Lower leg skin (tissue), 4 donors: ENCODE results near the gene NT5DC2. TPM values are rescaled to one million over a fixed set of nuclear protein-coding genes. Genes with fewer than 3 reads are reported as not detected.

ENCODE experiments used
- DNase-seq, 2 donors: peaks; one replicate each; pipeline ENCODE4 v3.0.0-alpha.2; 2019; ENCODE audit warnings: low spot score in 2 of 2
- H3K4me3 ChIP-seq: fragments of 200-600 bp; sonication (generic); 2 replicates; pipeline ENCODE4 v1.5.1; 2017; ENCODE audit warnings: mild to moderate bottlenecking, low read depth; ENCODE audit not compliant: poor library complexity, severe bottlenecking
- CTCF ChIP-seq, 3 donors: fragments of 450-650 bp; IDR thresholded peaks; one replicate each; pipeline ENCODE4 v1.5.1; 2016; ENCODE audit warnings: antibody characterized with exemption in 3 of 3, mild to moderate bottlenecking in 3 of 3, moderate library complexity in 2 of 3
- POLR2A ChIP-seq, 2 donors: fragments of 450-650 bp; IDR thresholded peaks; one replicate each; pipeline ENCODE4 v1.6.1; 2016 to 2017; ENCODE audit warnings: antibody characterized with exemption in 2 of 2, mild to moderate bottlenecking in 1 of 2, moderate library complexity in 1 of 2
- WGBS, 2 donors: methylation state at CpG; one replicate each; pipeline ENCODE4 v1.1.5; 2018; 5-methylcytosine and 5-hydroxymethylcytosine counted together
- intact Hi-C: fragments of 100-400 bp; cut with DNase I; formaldehyde crosslinking; loops from one replicate; pipeline ENCODE4 v1.15.0; 2023; ENCODE audit warnings: low total_unique reads
- total RNA-seq, 4 donors: library from RNA; depleted of rRNA; stranded (reverse); fragments of >200 nt; gene quantifications; one replicate each; pipeline ENCODE4 v1.1.0, GENCODE V29; 2016

Gene NT5DC2
- total RNA-seq, 4 donors from 2014 or later: 40.3 to 61.4 (median 48.0) TPM

DNA sequence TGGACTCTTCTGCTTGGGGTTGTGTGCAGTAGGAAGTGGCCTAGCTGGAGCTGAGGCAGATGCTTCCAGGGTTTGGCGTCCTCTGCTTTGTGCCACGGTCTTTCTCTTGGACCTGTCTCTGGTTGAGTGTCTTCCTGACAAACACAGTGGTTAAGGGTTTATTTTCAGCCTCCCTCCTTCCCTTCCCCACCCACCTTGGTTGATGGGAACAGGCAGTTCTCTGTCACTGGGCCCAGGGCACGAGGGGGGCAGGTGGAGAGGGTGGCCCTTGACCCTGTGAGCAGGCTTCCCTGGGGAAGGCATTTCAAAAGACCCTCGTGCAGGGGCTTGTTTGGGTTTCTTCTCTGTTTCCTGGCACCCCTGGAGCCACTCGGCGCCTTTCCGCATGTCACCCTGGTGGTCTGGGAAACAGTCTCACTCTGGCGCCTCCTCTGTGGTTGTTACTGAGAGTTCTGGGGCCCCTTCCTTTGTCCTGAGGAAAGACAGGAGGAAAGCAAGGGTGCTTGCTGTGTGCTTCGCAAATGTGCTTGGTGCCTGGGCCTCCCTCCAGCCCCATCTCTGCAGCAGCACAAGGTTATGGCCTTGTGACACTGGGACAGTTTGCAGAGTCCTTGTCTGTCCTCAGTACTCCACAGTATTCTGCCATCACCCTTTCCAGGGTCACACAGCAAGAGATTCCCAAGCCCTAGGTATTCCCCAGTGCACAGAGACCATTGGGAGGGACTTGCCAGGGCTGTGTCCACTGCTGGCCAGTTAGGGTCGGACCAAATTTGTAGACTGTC lies 48.8 kb downstream of the NT5DC2 start:
- no peak overlapping the region for H3K4me3 ChIP-seq
- WGBS, 2 donors: 78 to 79% methylated on average over 9 to 10 of the region's 10 CpGs

GRCh38 chr3:52483577-52484381 lies 49.9 kb downstream of the NT5DC2 start:
- no peak overlapping the region for H3K4me3 ChIP-seq
- no peak for DNase-seq
- intact Hi-C loops: no loop called here
- 39 to 44% methylated on average over 13 of the region's 13 CpGs for WGBS, 2 donors
- TF ChIP-seq POLR2A (IDR thresholded peaks at IDR 0.05) (no peak), CTCF (IDR thresholded peaks at IDR 0.05) (no peak)

More for the DNA sequence above, 48.8 kb downstream of the NT5DC2 start:
- no peak for TF ChIP-seq POLR2A (IDR thresholded peaks at IDR 0.05)
- TF ChIP-seq CTCF (IDR thresholded peaks at IDR 0.05): no peak
- intact Hi-C loops: no loop called here
- no peak for DNase-seq

- intact Hi-C loops: no loop called here
- TF ChIP-seq CTCF (IDR thresholded peaks at IDR 0.05) (no peak), POLR2A (IDR thresholded peaks at IDR 0.05) (no peak)
- no peak overlapping the region for H3K4me3 ChIP-seq
- 88 to 89% methylated on average over 13 to 14 of the region's 14 CpGs for WGBS, 2 donors
- DNase-seq: no peak
These were observed 50.6 kb downstream of the NT5DC2 start for GRCh38 chr3:52483081-52483480.

- intact Hi-C loops: no loop called here
- 90 to 92% methylated on average over 23 of the region's 23 CpGs for WGBS, 2 donors
- H3K4me3 ChIP-seq: no peak overlapping the region
- no peak for DNase-seq
- TF ChIP-seq CTCF (IDR thresholded peaks at IDR 0.05) (no peak), POLR2A (IDR thresholded peaks at IDR 0.05) (no peak)
These were observed 51.7 kb downstream of the NT5DC2 start for GRCh38 chr3:52481819-52482521.

DNA sequence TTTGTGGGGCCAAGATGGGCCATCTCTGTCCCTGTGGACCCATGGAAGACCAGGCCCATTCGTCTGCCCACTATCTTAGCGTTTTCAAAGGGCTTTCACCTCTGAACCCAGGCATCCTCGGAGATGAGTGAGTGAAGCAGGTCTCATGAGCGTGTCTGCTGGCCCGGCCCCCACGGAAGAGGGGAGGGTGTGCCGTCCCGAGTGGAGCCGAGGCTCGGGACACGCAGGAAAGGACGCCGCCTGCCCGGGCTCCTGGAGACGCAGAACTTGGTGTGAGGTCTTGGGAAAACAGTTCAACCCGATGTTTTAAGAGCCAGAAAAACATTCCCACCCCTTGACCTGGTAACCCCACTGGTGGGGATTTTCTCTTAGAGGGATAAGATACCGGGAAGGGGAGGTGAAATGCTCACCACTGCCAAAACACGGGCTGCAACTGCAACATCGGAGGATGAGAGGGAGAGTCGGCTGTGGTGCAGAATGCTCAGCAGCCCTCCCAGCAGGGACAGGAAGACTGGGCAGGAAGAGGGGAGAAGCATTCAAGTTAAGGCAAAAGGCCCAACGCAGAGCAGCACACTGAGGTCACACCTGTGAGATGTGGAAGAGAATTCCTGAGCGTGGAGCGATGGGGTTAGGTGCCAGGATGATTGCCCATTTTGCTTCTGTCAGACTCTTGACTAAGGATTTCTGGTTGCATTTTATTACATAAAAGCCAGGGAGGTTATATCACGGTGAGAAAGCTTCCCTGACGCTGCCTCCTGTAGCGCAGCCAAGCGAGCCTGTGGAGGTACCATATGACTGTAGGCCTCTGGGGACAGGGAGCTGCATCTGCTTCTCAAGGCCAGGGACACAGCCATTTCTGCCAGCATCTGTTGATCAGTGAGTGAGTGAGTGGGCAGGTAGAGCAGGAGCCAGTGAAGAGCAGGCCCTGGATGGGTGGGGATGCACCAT lies 52.6 kb downstream of the NT5DC2 start:
- WGBS, 2 donors: 88 to 89% methylated on average over 27 of the region's 27 CpGs
- intact Hi-C loops: no loop called here
- H3K4me3 ChIP-seq: no peak overlapping the region
- no peak for DNase-seq
- no peak for TF ChIP-seq POLR2A (IDR thresholded peaks at IDR 0.05)
- TF ChIP-seq CTCF (IDR thresholded peaks at IDR 0.05): no peak
